CD4-positive, alpha-beta memory T cell (primary cell): ENCODE data around the gene RIN2. TPM values are rescaled to one million over a fixed set of nuclear protein-coding genes. Genes with fewer than 3 reads are reported as not detected.

Source experiments
- CTCF ChIA-PET: fragments of 350-600 bp; sonication (Branson Sonifier 250); formaldehyde crosslinking; loops from one replicate; lab custom pipeline; 2021; ENCODE audit warnings: inconsistent platforms; ENCODE audit not compliant: partially characterized antibody; lab: Charles Lee
- POLR2A ChIA-PET: fragments of 350-600 bp; sonication (Branson Sonifier 250); formaldehyde crosslinking; loops from one replicate; lab custom pipeline; 2021; ENCODE audit not compliant: partially characterized antibody; lab: Charles Lee
- DNase-seq, 5 donors: peaks; one replicate each; pipeline versions ENCODE4 v3.0.0 to v3.0.0-alpha.2; 2020 to 2022; ENCODE audit warnings: mixed read lengths in 1 of 5
- H3K27ac ChIP-seq: one replicate; pipeline ENCODE4 v1.7.0; 2013; ENCODE audit warnings: low read depth, low read length
- H3K27me3 ChIP-seq: 2 replicates; pipeline ENCODE4 v1.7.0; 2013; ENCODE audit warnings: mild to moderate bottlenecking, low read length, moderate library complexity; ENCODE audit not compliant: insufficient read depth
- H3K36me3 ChIP-seq: 2 replicates; pipeline ENCODE4 v1.7.0; 2013; ENCODE audit warnings: mild to moderate bottlenecking, low read length, moderate library complexity; ENCODE audit not compliant: insufficient read depth
- H3K4me1 ChIP-seq: 2 replicates; pipeline ENCODE4 v1.7.0; 2013; ENCODE audit warnings: mild to moderate bottlenecking, low read length, moderate library complexity; ENCODE audit not compliant: insufficient read depth
- H3K4me3 ChIP-seq, 2 donors: one replicate each; pipeline ENCODE4 v1.7.0; 2013; ENCODE audit warnings: low read length in 2 of 2, mild to moderate bottlenecking in 1 of 2
- H3K9me3 ChIP-seq, 2 donors: one replicate each; pipeline ENCODE4 v1.7.0; 2013; ENCODE audit warnings: low read length in 2 of 2, control low read depth in 1 of 2; ENCODE audit not compliant: control insufficient read depth in 1 of 2
- H3K27ac Mint-ChIP-seq, 7 donors: one replicate each; pipeline ENCODE4 v1.8.0; 2020 to 2021; ENCODE audit warnings: mixed read lengths in 7 of 7, mild to moderate bottlenecking in 6 of 7, inconsistent platforms in 3 of 7, moderate library complexity in 3 of 7
- H3K27me3 Mint-ChIP-seq, 2 donors: one replicate each; pipeline ENCODE4 v1.8.0; 2020 to 2021; ENCODE audit warnings: mixed read lengths in 2 of 2
- H3K36me3 Mint-ChIP-seq, 2 donors: one replicate each; pipeline ENCODE4 v1.8.0; 2020 to 2021; ENCODE audit warnings: mixed read lengths in 2 of 2, inconsistent platforms in 1 of 2, mild to moderate bottlenecking in 1 of 2
- H3K4me1 Mint-ChIP-seq, 4 donors: one replicate each; pipeline ENCODE4 v1.8.0; 2020 to 2021; ENCODE audit warnings: mixed read lengths in 4 of 4, mild to moderate bottlenecking in 1 of 4
- H3K4me3 Mint-ChIP-seq, 8 donors: one replicate each; pipeline ENCODE4 v1.8.0; 2020 to 2021; ENCODE audit warnings: mixed read lengths in 8 of 8, mild to moderate bottlenecking in 7 of 8, moderate library complexity in 6 of 8, inconsistent platforms in 3 of 8
- H3K9me3 Mint-ChIP-seq, 8 donors: one replicate each; pipeline ENCODE4 v1.8.0; 2020 to 2021; ENCODE audit warnings: mixed read lengths in 8 of 8, mild to moderate bottlenecking in 5 of 8, inconsistent platforms in 3 of 8, moderate library complexity in 1 of 8
- intact Hi-C: fragments of 100-400 bp; cut with micrococcal nuclease; formaldehyde crosslinking; loops from one replicate; pipeline ENCODE4 v1.15.1; 2023
- polyA plus RNA-seq, 2 donors: library from polyadenylated mRNA; unstranded; fragments of 300-500 nt; fragmentation: Illumina TruSeq; gene quantifications; one replicate each; pipeline ENCODE4 v1.2.3, GENCODE V29; 2021
- total RNA-seq, 2 experiments: library from RNA; stranded (reverse); gene quantifications; one replicate each; pipeline ENCODE4 v1.2.3, GENCODE V29; 2021

The RIN2 gene
- total and polyA plus RNA-seq, 4 experiments from 2014 or later: 0.72 to 0.73 TPM; not detected in 2

- no peaks in the 10 kb centered on the region for H3K36me3 ChIP-seq
- CTCF ChIA-PET: interaction anchor here (3.3 kb wide), 1 partner anchor 9 kb away, joined by 10 read pairs; no protein-coding TSS in a partner anchor
- no peak overlapping the region for H3K4me3 ChIP-seq
- Mint-ChIP-seq H3K36me3 (no peaks in the 10 kb centered on the region), H3K27me3 (peaks cover 7 to 10% of the 10 kb centered on the region in 2 donors), H3K4me1 (no peaks in the 10 kb centered on the region), H3K27ac (no peak overlapping the region), H3K9me3 (peaks cover 0 to 3% (median 0%) of the 10 kb centered on the region in 8 donors), H3K4me3 (no peak overlapping the region)
- POLR2A ChIA-PET: no interaction called here
- no peaks in the 10 kb centered on the region for H3K27me3 ChIP-seq
- no peaks in the 10 kb centered on the region for H3K4me1 ChIP-seq
- H3K27ac ChIP-seq: no peak overlapping the region
- no peaks in the 10 kb centered on the region for H3K9me3 ChIP-seq
- DNase-seq: no peak
- intact Hi-C loops: no loop called here
These were observed 13.0 kb downstream of the RIN2 start for GRCh38 chr20:19771031-19771430.

- Histone ChIP-seq H3K36me3 (no peaks in the 10 kb centered on the region), H3K4me3 (no peak overlapping the region), H3K9me3 (no peaks in the 10 kb centered on the region), H3K4me1 (no peaks in the 10 kb centered on the region), H3K27ac (no peak overlapping the region), H3K27me3 (no peaks in the 10 kb centered on the region)
- H3K27ac Mint-ChIP-seq: no peak overlapping the region
- H3K36me3 Mint-ChIP-seq: no peaks in the 10 kb centered on the region
- H3K4me1 Mint-ChIP-seq: no peaks in the 10 kb centered on the region
- DNase-seq: no peak
- no peak overlapping the region for H3K4me3 Mint-ChIP-seq
- intact Hi-C loops: no loop called here
- H3K9me3 Mint-ChIP-seq: peaks cover 0 to 3% (median 0%) of the 10 kb centered on the region in 8 donors
- POLR2A ChIA-PET: no interaction called here
- peaks cover 10 to 12% of the 10 kb centered on the region in 2 donors for H3K27me3 Mint-ChIP-seq
- CTCF ChIA-PET: interaction anchor here (1.4 kb wide), 1 partner anchor 14 kb away, joined by 3 read pairs; no protein-coding TSS in a partner anchor
These were observed 15.4 kb downstream of the RIN2 start for GRCh38 chr20:19773471-19773870.

GRCh38 chr20:19774135-19774933, 16.3 kb downstream of the RIN2 start:
- Histone ChIP-seq H3K9me3 (no peaks in the 10 kb centered on the region), H3K4me3 (no peak overlapping the region), H3K27me3 (no peaks in the 10 kb centered on the region), H3K27ac (no peak overlapping the region), H3K36me3 (no peaks in the 10 kb centered on the region), H3K4me1 (no peaks in the 10 kb centered on the region)
- no peaks in the 10 kb centered on the region for H3K36me3 Mint-ChIP-seq
- H3K4me3 Mint-ChIP-seq: no peak overlapping the region
- H3K9me3 Mint-ChIP-seq: peaks cover 0 to 3% (median 0%) of the 10 kb centered on the region in 8 donors
- no peak overlapping the region for H3K27ac Mint-ChIP-seq
- CTCF ChIA-PET: interaction anchor here (1.4 kb wide), 1 partner anchor 13 kb away, joined by 3 read pairs; no protein-coding TSS in a partner anchor
- POLR2A ChIA-PET: no interaction called here
- intact Hi-C loops: no loop called here
- peaks cover 10 to 12% of the 10 kb centered on the region in 2 donors for H3K27me3 Mint-ChIP-seq
- no peaks in the 10 kb centered on the region for H3K4me1 Mint-ChIP-seq
- DNase-seq: no peak

- H3K36me3 Mint-ChIP-seq: no peaks in the 10 kb centered on the region
- no peak overlapping the region for H3K27ac Mint-ChIP-seq
- no peak overlapping the region for H3K27ac ChIP-seq
- H3K36me3 ChIP-seq: no peaks in the 10 kb centered on the region
- no peak overlapping the region for H3K4me3 Mint-ChIP-seq
- H3K9me3 Mint-ChIP-seq: peaks cover 0 to 3% (median 0%) of the 10 kb centered on the region in 8 donors
- ChIA-PET POLR2A (no interaction called here), CTCF (no interaction called here)
- no peak overlapping the region for H3K4me3 ChIP-seq
- intact Hi-C loops: no loop called here
- no peaks in the 10 kb centered on the region for H3K9me3 ChIP-seq
- H3K4me1 Mint-ChIP-seq: no peaks in the 10 kb centered on the region
- no peaks in the 10 kb centered on the region for H3K27me3 ChIP-seq
- H3K27me3 Mint-ChIP-seq: peaks cover 10 to 12% of the 10 kb centered on the region in 2 donors
- no peak for DNase-seq
- H3K4me1 ChIP-seq: no peaks in the 10 kb centered on the region
These were observed 17.5 kb downstream of the RIN2 start for GRCh38 chr20:19775353-19776253.

- Mint-ChIP-seq H3K4me3 (no peak overlapping the region), H3K9me3 (peaks cover 0 to 3% (median 0%) of the 10 kb centered on the region in 8 donors), H3K27ac (no peak overlapping the region), H3K36me3 (no peaks in the 10 kb centered on the region), H3K27me3 (peaks cover 4 to 8% of the 10 kb centered on the region in 2 donors), H3K4me1 (no peaks in the 10 kb centered on the region)
- Histone ChIP-seq H3K4me1 (no peaks in the 10 kb centered on the region), H3K4me3 (no peak overlapping the region), H3K27ac (no peak overlapping the region), H3K9me3 (no peaks in the 10 kb centered on the region), H3K36me3 (no peaks in the 10 kb centered on the region), H3K27me3 (no peaks in the 10 kb centered on the region)
- intact Hi-C loops: no loop called here
- CTCF ChIA-PET: no interaction called here
- no peak for DNase-seq
- POLR2A ChIA-PET: no interaction called here
These were observed 19.3 kb downstream of the RIN2 start for GRCh38 chr20:19777315-19777714.

GRCh38 chr20:19777981-19778380, 19.9 kb downstream of the RIN2 start:
- Mint-ChIP-seq H3K4me3 (no peak overlapping the region), H3K36me3 (no peaks in the 10 kb centered on the region), H3K27ac (no peak overlapping the region), H3K27me3 (peaks cover 4 to 8% of the 10 kb centered on the region in 2 donors), H3K4me1 (no peaks in the 10 kb centered on the region), H3K9me3 (peaks cover 0 to 3% (median 0%) of the 10 kb centered on the region in 8 donors)
- no peaks in the 10 kb centered on the region for H3K4me1 ChIP-seq
- no peaks in the 10 kb centered on the region for H3K36me3 ChIP-seq
- H3K9me3 ChIP-seq: no peaks in the 10 kb centered on the region
- POLR2A ChIA-PET: no interaction called here
- no peak overlapping the region for H3K27ac ChIP-seq
- H3K4me3 ChIP-seq: no peak overlapping the region
- no peaks in the 10 kb centered on the region for H3K27me3 ChIP-seq
- CTCF ChIA-PET: no interaction called here
- intact Hi-C loops: no loop called here
- DNase-seq: no peak

GRCh38 chr20:19778404-19778803, 20.3 kb downstream of the RIN2 start:
- no peak overlapping the region for H3K4me3 ChIP-seq
- H3K27ac Mint-ChIP-seq: no peak overlapping the region
- peaks cover 0 to 2% (median 0%) of the 10 kb centered on the region in 8 donors for H3K9me3 Mint-ChIP-seq
- no peaks in the 10 kb centered on the region for H3K4me1 Mint-ChIP-seq
- intact Hi-C loops: no loop called here
- no peaks in the 10 kb centered on the region for H3K36me3 ChIP-seq
- H3K27ac ChIP-seq: no peak overlapping the region
- no peak overlapping the region for H3K4me3 Mint-ChIP-seq
- H3K36me3 Mint-ChIP-seq: no peaks in the 10 kb centered on the region
- H3K9me3 ChIP-seq: no peaks in the 10 kb centered on the region
- ChIA-PET POLR2A (no interaction called here), CTCF (interaction anchor here (2.9 kb wide), 1 partner anchor 9 kb away, joined by 10 read pairs; no protein-coding TSS in a partner anchor)
- H3K27me3 Mint-ChIP-seq: peaks cover 4 to 8% of the 10 kb centered on the region in 2 donors
- DNase-seq: no peak
- H3K27me3 ChIP-seq: no peaks in the 10 kb centered on the region
- no peaks in the 10 kb centered on the region for H3K4me1 ChIP-seq
